COR-L47 (cell line): Measurements from ENCODE around the gene ECHDC3.
"Not testable (repeated sequence)": the region's sequence is repeated elsewhere in the genome, so short reads cannot be mapped to it uniquely, and the experiment has no call there.

Source experiments
- DNase-seq: peaks from one replicate; lab custom pipeline; 2025; lab: John Stamatoyannopoulos, UW

ECHDC3 gene

GRCh38 chr10:11715815-11716494 lies 26.2 kb upstream of the ECHDC3 start:
- no peak for DNase-seq

- DNase-seq, result no peak
Measured at GRCh38 chr10:11716686-11717085, 25.5 kb upstream of the ECHDC3 start.

- no peak for DNase-seq
Measured at GRCh38 chr10:11719496-11720259, 22.5 kb upstream of the ECHDC3 start.

GRCh38 chr10:11720260-11720741 lies 21.9 kb upstream of the ECHDC3 start:
- DNase-seq, result no peak

- DNase-seq, result no peak
Measured at GRCh38 chr10:11721806-11722205, 20.4 kb upstream of the ECHDC3 start.

GRCh38 chr10:11723359-11723758 lies 18.8 kb upstream of the ECHDC3 start:
- no peak for DNase-seq

- DNase-seq, result peak; percentile 18
Measured at GRCh38 chr10:11724938-11725776, 17.0 kb upstream of the ECHDC3 start.

GRCh38 chr10:11725912-11726311 lies 16.3 kb upstream of the ECHDC3 start:
- DNase-seq, result no peak

- no peak for DNase-seq
Measured at GRCh38 chr10:11727563-11727962, 14.6 kb upstream of the ECHDC3 start.

GRCh38 chr10:11728353-11728752 lies 13.8 kb upstream of the ECHDC3 start:
- DNase-seq, result no peak

- DNase-seq, result no peak
Measured at GRCh38 chr10:11729790-11730315, 12.3 kb upstream of the ECHDC3 start.

GRCh38 chr10:11730779-11731178 lies 11.4 kb upstream of the ECHDC3 start:
- DNase-seq, result no peak

GRCh38 chr10:11736767-11737166 lies 5.4 kb upstream of the ECHDC3 start:
- not testable (repeated sequence) for DNase-seq

GRCh38 chr10:11737258-11738032 lies 4.7 kb upstream of the ECHDC3 start:
- DNase-seq, result not testable (repeated sequence)

- no peak for DNase-seq
Measured at GRCh38 chr10:11740907-11741306, 1.3 kb upstream of the ECHDC3 start.

GRCh38 chr10:11741608-11742007 lies 574 bp upstream of the ECHDC3 start:
- no peak for DNase-seq

GRCh38 chr10:11742779-11743298 lies 657 bp downstream of the ECHDC3 start:
- DNase-seq, result no peak

- DNase-seq, result no peak
Measured at GRCh38 chr10:11743461-11744338, 1.5 kb downstream of the ECHDC3 start.

- no peak for DNase-seq
Measured at GRCh38 chr10:11745045-11745444, 2.9 kb downstream of the ECHDC3 start.

GRCh38 chr10:11746883-11747539 lies 4.8 kb downstream of the ECHDC3 start:
- DNase-seq, result no peak
